ENCODE results near the gene ENDOD1.
A peak's percentile ranks its signal among the peaks of the same experiment; 100 is the strongest.
"Not testable (repeated sequence)": the region's sequence is repeated elsewhere in the genome, so short reads cannot be mapped to it uniquely, and the experiment has no call there.

ENDOD1 gene, protein sequence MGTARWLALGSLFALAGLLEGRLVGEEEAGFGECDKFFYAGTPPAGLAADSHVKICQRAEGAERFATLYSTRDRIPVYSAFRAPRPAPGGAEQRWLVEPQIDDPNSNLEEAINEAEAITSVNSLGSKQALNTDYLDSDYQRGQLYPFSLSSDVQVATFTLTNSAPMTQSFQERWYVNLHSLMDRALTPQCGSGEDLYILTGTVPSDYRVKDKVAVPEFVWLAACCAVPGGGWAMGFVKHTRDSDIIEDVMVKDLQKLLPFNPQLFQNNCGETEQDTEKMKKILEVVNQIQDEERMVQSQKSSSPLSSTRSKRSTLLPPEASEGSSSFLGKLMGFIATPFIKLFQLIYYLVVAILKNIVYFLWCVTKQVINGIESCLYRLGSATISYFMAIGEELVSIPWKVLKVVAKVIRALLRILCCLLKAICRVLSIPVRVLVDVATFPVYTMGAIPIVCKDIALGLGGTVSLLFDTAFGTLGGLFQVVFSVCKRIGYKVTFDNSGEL

DNA sequence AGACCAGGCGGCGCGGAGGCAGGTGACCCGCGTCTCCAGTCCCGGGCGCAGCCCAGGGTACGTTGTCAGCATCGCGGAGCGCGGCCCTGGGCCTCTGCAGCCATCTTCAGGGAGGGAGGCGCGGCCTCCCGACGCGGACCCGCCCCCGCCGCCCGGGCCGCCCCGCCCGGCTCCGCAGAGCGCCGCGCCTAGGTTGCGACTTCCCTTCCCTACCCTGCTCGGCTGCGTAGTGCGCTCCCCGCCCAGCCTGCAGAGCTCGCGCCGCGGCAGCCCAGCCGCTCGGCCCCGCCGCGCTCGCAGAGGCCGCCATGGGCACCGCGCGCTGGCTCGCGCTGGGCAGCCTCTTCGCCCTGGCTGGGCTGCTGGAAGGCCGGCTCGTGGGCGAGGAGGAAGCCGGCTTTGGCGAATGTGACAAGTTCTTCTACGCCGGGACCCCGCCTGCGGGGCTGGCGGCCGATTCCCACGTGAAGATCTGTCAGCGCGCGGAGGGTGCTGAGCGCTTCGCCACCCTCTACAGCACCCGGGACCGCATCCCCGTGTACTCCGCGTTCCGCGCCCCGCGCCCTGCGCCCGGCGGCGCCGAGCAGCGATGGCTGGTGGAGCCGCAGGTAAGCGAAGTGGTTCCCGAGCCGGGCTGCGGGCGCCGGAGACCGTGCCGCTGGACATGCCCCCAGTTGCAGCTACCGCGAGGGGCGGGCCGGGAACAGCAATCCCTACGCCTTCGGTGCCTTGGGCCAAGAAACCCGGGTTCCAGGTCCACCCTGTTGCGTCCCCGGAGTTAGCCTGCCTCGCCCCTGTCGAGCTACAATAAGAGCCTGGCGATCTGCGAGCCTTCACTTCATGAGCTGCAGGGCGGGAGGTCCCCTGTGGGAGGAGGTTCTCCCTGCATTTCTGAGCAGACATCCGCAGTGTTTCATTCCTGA lies at the start of gene ENDOD1:
Gene ENDOD1 (plus strand): TSS at position 227 of the 923 bp plus-strand sequence. CDS start 82 bp downstream, at position 309.
- peak within 1 kb of the TSS; percentile 93 for H3K4me3 ChIP-seq (ENCODE audit: low read depth, low read length)
- DNase-seq (ENCODE audit: low read depth), result no peak
- no peak for TF ChIP-seq CTCF (IDR thresholded peaks at IDR 0.05; ENCODE audit: low read depth, low read length, missing control alignments)

DNA sequence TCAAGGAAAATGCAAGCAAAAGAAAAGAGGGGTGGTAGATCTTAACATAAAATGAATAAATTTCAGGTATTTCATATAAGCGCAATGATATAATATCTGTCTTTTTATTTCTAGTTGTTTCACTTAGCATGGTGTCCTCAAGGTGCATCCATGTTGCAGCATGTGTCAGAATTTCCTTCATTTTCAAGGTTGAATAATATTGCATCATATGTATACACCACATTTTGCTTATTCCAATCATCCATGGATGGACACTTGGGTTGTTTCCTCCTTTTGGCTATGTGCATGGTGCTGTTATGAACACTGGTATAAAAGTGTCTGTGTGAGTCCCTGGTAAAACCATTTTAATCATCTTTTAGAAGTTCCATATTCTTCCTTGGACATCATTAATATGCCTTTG lies 47.4 kb upstream of the ENDOD1 start:
- H3K4me3 ChIP-seq (ENCODE audit: low read depth, low read length), result no peak overlapping the region
- DNase-seq (ENCODE audit: low read depth), result no peak
- TF ChIP-seq CTCF (IDR thresholded peaks at IDR 0.05; ENCODE audit: low read depth, low read length, missing control alignments), result no peak

GRCh38 chr11:95042906-95043305 lies 46.7 kb upstream of the ENDOD1 start:
- no peak overlapping the region for H3K4me3 ChIP-seq (ENCODE audit: low read depth, low read length)
- DNase-seq (ENCODE audit: low read depth), result no peak
- TF ChIP-seq CTCF (IDR thresholded peaks at IDR 0.05; ENCODE audit: low read depth, low read length, missing control alignments), result no peak

GRCh38 chr11:95044010-95044409 lies 45.6 kb upstream of the ENDOD1 start:
- no peak for DNase-seq (ENCODE audit: low read depth)
- no peak for TF ChIP-seq CTCF (IDR thresholded peaks at IDR 0.05; ENCODE audit: low read depth, low read length, missing control alignments)

GRCh38 chr11:95045812-95046211 lies 43.8 kb upstream of the ENDOD1 start:
- no peak for TF ChIP-seq CTCF (IDR thresholded peaks at IDR 0.05; ENCODE audit: low read depth, low read length, missing control alignments)
- H3K4me3 ChIP-seq (ENCODE audit: low read depth, low read length), result no peak overlapping the region
- DNase-seq (ENCODE audit: low read depth), result no peak

More at GRCh38 chr11:95044010-95044409, 45.6 kb upstream of the ENDOD1 start:
- no peak overlapping the region for H3K4me3 ChIP-seq (ENCODE audit: low read depth, low read length)

GRCh38 chr11:95049122-95049521 lies 40.5 kb upstream of the ENDOD1 start, which contains the start of gene KDM4F:
Gene KDM4F, plus strand, starts transcription at chr11:95049422.
- not testable (repeated sequence) for DNase-seq (ENCODE audit: low read depth); H3K4me3 ChIP-seq (ENCODE audit: low read depth, low read length)
